Adrenal gland (tissue), 12 donors: ENCODE data around the gene A3GALT2. TPM values are rescaled to one million over a fixed set of nuclear protein-coding genes. Genes with fewer than 3 reads are reported as not detected.

ENCODE experiments used
- DNase-seq, 7 donors: peaks; one replicate each; pipeline ENCODE4 v3.0.0-alpha.2; 2019 to 2020
- H3K27ac ChIP-seq, 5 donors: fragments of 200-600 bp; sonication (generic) in 4 of 5; 1 replicate in 3 of 5; 2 replicates in 2 of 5; pipeline versions ENCODE4 v1.5.1 to v1.8.0; 2016 to 2020; ENCODE audit warnings: mild to moderate bottlenecking in 1 of 5
- H3K27me3 ChIP-seq: fragments of 200-600 bp; 2 replicates; pipeline ENCODE4 v1.8.0; 2021
- H3K36me3 ChIP-seq, 2 donors: fragments of 200-600 bp; replicated peaks in 1 of 2; 1 replicate in 1 of 2; 2 replicates in 1 of 2; pipeline versions ENCODE4 v1.5.1 to v1.8.0; 2018 to 2022
- H3K4me1 ChIP-seq, 2 donors: fragments of 200-600 bp; replicated peaks in 1 of 2; 1 replicate in 1 of 2; 2 replicates in 1 of 2; pipeline versions ENCODE4 v1.5.1 to v1.8.0; 2018 to 2021
- H3K4me3 ChIP-seq, 4 donors: fragments of 200-600 bp; sonication (generic) in 3 of 4; one replicate each; pipeline ENCODE4 v1.5.1; 2016 to 2018
- H3K9me3 ChIP-seq, 3 donors: fragments of 200-600 bp; sonication (generic) in 1 of 3; replicated peaks in 1 of 3; 1 replicate in 2 of 3; 2 replicates in 1 of 3; pipeline versions ENCODE4 v1.5.1 to v1.8.0; 2016 to 2021
- POLR2A ChIP-seq, 2 donors: fragments of 450-650 bp; IDR thresholded peaks; one replicate each; pipeline ENCODE4 v1.6.1; 2017; ENCODE audit warnings: antibody characterized with exemption in 2 of 2, mild to moderate bottlenecking in 2 of 2, moderate library complexity in 1 of 2
- WGBS, 4 donors: extraction: QIAGEN DNeasy Blood & Tissue Kit in 2 of 4; methylation state at CpG; one replicate each; pipeline versions ENCODE4 v1.1.5 to v1.1.7; 2013 to 2017; 5-methylcytosine and 5-hydroxymethylcytosine counted together
- intact Hi-C, 2 donors: fragments of 100-400 bp; cut with DNase I; formaldehyde crosslinking; loops; one replicate each; pipeline versions ENCODE4 v1.14.1 to v1.15.0; 2022 to 2023
- polyA plus RNA-seq, 3 donors: library from polyadenylated mRNA; stranded (reverse); fragments of 200-250 nt in 2 of 3; fragments of 350-450 nt in 1 of 3; fragmentation: Illumina TruSeq in 1 of 3; extraction: RNeasy Lipid Tissue Mini Kit (QIAGEN cat#74804) in 1 of 3; gene quantifications; one replicate each; pipeline ENCODE4 v1.2.3, GENCODE V29; 2013 to 2014
- total RNA-seq, 9 donors: library from RNA; depleted of rRNA in 4 of 9; stranded (reverse); fragments of >200 nt in 4 of 9; fragments of 120-200 nt in 1 of 9; fragmentation: NEBNext Ultra II Directional in 1 of 9; extraction: Animal tissue kit (Norgen Biotek cat#: 25700) in 1 of 9; gene quantifications; one replicate each; pipeline versions ENCODE4 v1.1.0 to v1.2.4, GENCODE V29; 2013 to 2023
- TF ChIP-seq, protein P1 (sequence below), 6 experiments: fragments of 450-650 bp in 4 of 6; fragments of 200-600 bp in 2 of 6; sonication (generic) in 1 of 6; IDR thresholded peaks; 1 replicate in 5 of 6; 2 replicates in 1 of 6; pipeline versions ENCODE4 v1.5.1 to v1.8.0; 2016 to 2021; ENCODE audit warnings: antibody characterized with exemption in 6 of 6, mild to moderate bottlenecking in 2 of 6, moderate library complexity in 1 of 6
- donor health status: healthy with polysubstance abuse.
- donor health status: Bipolar disorder and iron deficiency.
- donor health status: DM: yes; HTN: yes; CAD: no.
- donor health status: DM: no; HTN: no; CAD: no.
- donor health status: DM: no; HTN: no; CAD: no.
- donor health status: DM: yes; HTN: yes; CAD: no.

A3GALT2 gene
- total and polyA plus RNA-seq, 12 donors, result 0.17 to 0.49 TPM; not detected in 10

DNA sequence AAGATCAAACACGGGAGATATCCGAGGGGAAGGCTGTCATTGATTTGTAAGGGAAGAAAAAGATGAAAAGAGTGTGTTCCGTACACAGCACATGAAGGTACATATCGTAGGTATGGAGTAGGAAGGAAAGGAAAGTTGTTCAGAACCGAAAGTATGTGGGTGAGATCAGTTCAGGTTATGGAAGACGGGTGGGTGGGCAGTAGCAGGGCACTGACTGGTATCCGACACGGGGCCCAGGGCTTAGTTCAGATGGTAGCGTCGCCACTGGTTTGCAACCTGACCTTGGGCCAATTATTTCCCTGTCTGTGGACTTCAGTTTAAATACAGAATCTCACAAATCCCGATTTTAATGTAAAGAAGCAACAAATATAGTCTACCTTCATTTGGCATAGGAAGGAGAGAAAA is 27.8 kb upstream of the A3GALT2 start:
- Histone ChIP-seq H3K27ac (peak overlapping the region; percentile 86 to 98 (median 96)), H3K36me3 (peaks cover 0 to 7% of the 10 kb centered on the region in 2 donors), H3K4me1 (peaks cover 49 to 57% of the 10 kb centered on the region in 2 donors), H3K9me3 (no peaks in the 10 kb centered on the region), H3K4me3 (peak overlapping the region; percentile 38 to 88 (median 78)), H3K27me3 (no peaks in the 10 kb centered on the region)
- peak in 3 of 7 donors; percentile 21 to 67 (median 53) for DNase-seq
- intact Hi-C loops, result no loop called here
- TF ChIP-seq POLR2A (IDR thresholded peaks at IDR 0.05), result no peak
- TF ChIP-seq, protein P1, sequence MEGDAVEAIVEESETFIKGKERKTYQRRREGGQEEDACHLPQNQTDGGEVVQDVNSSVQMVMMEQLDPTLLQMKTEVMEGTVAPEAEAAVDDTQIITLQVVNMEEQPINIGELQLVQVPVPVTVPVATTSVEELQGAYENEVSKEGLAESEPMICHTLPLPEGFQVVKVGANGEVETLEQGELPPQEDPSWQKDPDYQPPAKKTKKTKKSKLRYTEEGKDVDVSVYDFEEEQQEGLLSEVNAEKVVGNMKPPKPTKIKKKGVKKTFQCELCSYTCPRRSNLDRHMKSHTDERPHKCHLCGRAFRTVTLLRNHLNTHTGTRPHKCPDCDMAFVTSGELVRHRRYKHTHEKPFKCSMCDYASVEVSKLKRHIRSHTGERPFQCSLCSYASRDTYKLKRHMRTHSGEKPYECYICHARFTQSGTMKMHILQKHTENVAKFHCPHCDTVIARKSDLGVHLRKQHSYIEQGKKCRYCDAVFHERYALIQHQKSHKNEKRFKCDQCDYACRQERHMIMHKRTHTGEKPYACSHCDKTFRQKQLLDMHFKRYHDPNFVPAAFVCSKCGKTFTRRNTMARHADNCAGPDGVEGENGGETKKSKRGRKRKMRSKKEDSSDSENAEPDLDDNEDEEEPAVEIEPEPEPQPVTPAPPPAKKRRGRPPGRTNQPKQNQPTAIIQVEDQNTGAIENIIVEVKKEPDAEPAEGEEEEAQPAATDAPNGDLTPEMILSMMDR (IDR thresholded peaks at IDR 0.05), result no peak
- WGBS, 4 donors, result 1 to 3% (median 2%) methylated on average over 11 of the region's 11 CpGs

DNA sequence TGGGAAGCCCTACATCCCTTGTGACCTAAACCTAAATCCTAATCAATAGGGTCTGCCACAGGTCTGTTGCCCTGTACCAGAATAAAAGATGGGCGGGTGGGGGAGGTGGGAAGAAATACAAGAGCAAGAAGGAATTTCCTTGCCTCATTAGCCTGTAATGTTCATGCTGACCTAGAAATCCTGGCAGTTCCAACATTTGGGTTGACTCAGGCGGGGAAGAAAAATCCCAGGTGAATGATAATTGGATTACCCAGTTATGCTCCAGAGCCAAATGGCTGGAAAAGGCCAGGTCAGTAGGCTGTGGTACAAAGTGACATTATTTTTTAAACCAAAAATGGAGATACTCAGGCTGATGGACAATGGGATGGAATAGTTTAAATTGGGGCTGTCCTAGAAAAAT is 27.3 kb upstream of the A3GALT2 start:
- H3K36me3 ChIP-seq, result peaks cover 0 to 2% of the 10 kb centered on the region in 2 donors
- intact Hi-C loops, result no loop called here
- peaks cover 51 to 62% of the 10 kb centered on the region in 2 donors for H3K4me1 ChIP-seq
- no peaks in the 10 kb centered on the region for H3K9me3 ChIP-seq
- 26 to 32% (median 28%) methylated on average over 2 of the region's 2 CpGs for WGBS, 4 donors
- peak in 1 of 7 donors; percentile 16 for DNase-seq
- H3K4me3 ChIP-seq, result peak overlapping the region in 3 of 4 donors; percentile 76 to 88 (median 81)
- no peak for TF ChIP-seq POLR2A (IDR thresholded peaks at IDR 0.05)
- TF ChIP-seq, protein P1 (IDR thresholded peaks at IDR 0.05), result no peak
- H3K27me3 ChIP-seq, result no peaks in the 10 kb centered on the region
- peak overlapping the region; percentile 86 to 98 (median 96) for H3K27ac ChIP-seq

DNA sequence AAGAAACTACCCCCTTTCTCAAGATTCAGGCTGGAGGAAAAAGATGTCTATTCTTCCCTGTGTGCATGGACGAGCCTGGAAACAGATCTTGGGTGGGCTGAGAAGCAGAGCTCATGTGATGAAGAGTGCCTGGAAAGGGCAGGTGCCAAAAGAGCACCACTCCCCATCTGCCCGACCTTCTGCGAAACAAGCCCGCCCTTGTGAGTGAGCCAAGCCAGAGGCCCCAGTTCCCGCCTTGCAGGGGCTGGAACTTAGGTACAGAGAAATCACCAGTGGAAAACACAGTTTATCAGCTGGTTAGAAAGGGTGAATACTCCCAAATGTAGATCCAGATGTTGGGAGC is 26.7 kb upstream of the A3GALT2 start:
- no peak for TF ChIP-seq POLR2A (IDR thresholded peaks at IDR 0.05)
- TF ChIP-seq, protein P1 (IDR thresholded peaks at IDR 0.05), result no peak
- Histone ChIP-seq H3K9me3 (no peaks in the 10 kb centered on the region), H3K36me3 (peaks cover 0 to 6% of the 10 kb centered on the region in 2 donors), H3K4me1 (peaks cover 56 to 68% of the 10 kb centered on the region in 2 donors), H3K27me3 (no peaks in the 10 kb centered on the region), H3K27ac (peak overlapping the region; percentile 86 to 98 (median 96)), H3K4me3 (peak overlapping the region in 1 of 4 donors; percentile 81)
- intact Hi-C loops, result no loop called here
- peak in 3 of 7 donors; percentile 40 to 58 (median 50) for DNase-seq
- whole genome bisulfite sequencing, 4 donors, result 28 to 35% (median 33%) methylated on average over 5 of the region's 5 CpGs

DNA sequence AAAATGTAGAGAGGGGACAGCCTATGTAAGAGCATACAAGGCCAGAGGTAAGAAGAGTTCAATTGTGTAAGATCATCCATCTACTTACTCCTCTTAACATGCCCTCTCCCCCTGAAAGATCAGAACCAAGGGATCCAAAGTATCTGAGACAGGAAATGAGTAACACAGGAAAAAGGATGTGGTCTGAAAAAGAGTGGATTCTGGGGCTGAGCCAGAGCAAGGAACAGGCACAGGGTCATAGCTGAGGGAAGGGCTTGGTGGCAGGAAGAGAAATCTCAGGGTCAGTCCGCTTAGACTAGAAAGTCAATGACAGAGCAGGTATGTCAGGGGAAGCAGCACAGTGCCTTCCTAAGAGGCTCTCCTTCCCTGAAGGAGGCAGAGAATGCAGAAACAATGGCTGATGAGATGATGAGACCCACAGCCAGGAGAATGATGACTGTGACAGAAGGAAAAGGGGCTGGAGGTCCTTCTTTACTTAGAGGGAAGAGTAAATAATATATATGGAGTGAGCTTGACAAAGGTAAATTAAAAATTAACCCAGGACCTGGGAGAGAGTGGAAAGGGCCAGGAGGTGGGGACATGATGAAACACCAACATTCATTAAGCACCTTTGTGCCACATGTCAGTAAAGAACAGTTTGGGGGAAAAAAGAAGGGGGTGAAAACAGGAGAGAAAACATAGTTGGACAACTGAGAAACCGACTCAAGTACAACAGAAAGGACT is 26.2 kb upstream of the A3GALT2 start:
- H3K36me3 ChIP-seq, result peaks cover 0 to 8% of the 10 kb centered on the region in 2 donors

More for the DNA sequence above, 26.2 kb upstream of the A3GALT2 start:
- Histone ChIP-seq H3K27me3 (no peaks in the 10 kb centered on the region), H3K27ac (peak overlapping the region; percentile 86 to 98 (median 96)), H3K4me1 (peaks cover 61 to 73% of the 10 kb centered on the region in 2 donors), H3K4me3 (peak overlapping the region in 1 of 4 donors; percentile 81), H3K9me3 (no peaks in the 10 kb centered on the region)
- TF ChIP-seq POLR2A (IDR thresholded peaks at IDR 0.05), result peak; percentile 81 to 86
- TF ChIP-seq, protein P1 (IDR thresholded peaks at IDR 0.05), result no peak
- intact Hi-C loops, result no loop called here
- 5 to 16% (median 12%) methylated on average over 2 of the region's 2 CpGs for WGBS, 4 donors
- DNase-seq, result peak in 6 of 7 donors; percentile 65 to 88 (median 79)
